SJCRH30 (cell line): ENCODE results near the gene CFAP99. TPM values are rescaled to one million over a fixed set of nuclear protein-coding genes. Genes with fewer than 3 reads are reported as not detected.

Experiments used
- DNase-seq, 2 experiments: peaks; one replicate each; pipeline ENCODE4 v3.0.0-alpha.2; 2015 to 2020
- H3K27ac ChIP-seq: fragments of 250-450 bp; sonication (Bioruptor Pico); 2 replicates; pipeline ENCODE4 v1.5.1; 2020; ENCODE audit warnings: mild to moderate bottlenecking, moderate library complexity
- H3K27me3 ChIP-seq: fragments of 250-450 bp; sonication (Bioruptor Pico); 2 replicates; pipeline ENCODE4 v1.5.1; 2020; ENCODE audit warnings: mild to moderate bottlenecking, moderate library complexity
- H3K36me3 ChIP-seq: fragments of 250-450 bp; sonication (Bioruptor Pico); 2 replicates; pipeline ENCODE4 v1.5.1; 2020; ENCODE audit warnings: mild to moderate bottlenecking, moderate library complexity
- H3K4me1 ChIP-seq: fragments of 250-450 bp; sonication (Bioruptor Pico); 2 replicates; pipeline ENCODE4 v1.5.1; 2020; ENCODE audit warnings: mild to moderate bottlenecking, moderate library complexity
- H3K4me3 ChIP-seq: fragments of 250-450 bp; sonication (Bioruptor Pico); 2 replicates; pipeline ENCODE4 v1.5.1; 2020; ENCODE audit warnings: mild to moderate bottlenecking, moderate library complexity
- H3K9me3 ChIP-seq: fragments of 250-450 bp; sonication (Bioruptor Pico); replicated peaks from 2 replicates; pipeline ENCODE4 v1.5.1; 2020; ENCODE audit warnings: mild to moderate bottlenecking, moderate library complexity
- total RNA-seq: library from RNA; depleted of rRNA; stranded (reverse); fragments of >200 nt; shearing (Covaris generic); gene quantifications from 2 replicates; pipeline ENCODE4 v1.2.3, GENCODE V29; 2014

CFAP99 gene
- total RNA-seq, 1 experiment from 2014 or later: not detected

GRCh38 chr4:2437475-2438215 is 18.9 kb downstream of the CFAP99 start:
- no peaks in the 10 kb centered on the region for H3K36me3 ChIP-seq
- no peak overlapping the region for H3K27ac ChIP-seq
- no peaks in the 10 kb centered on the region for H3K9me3 ChIP-seq
- no peaks in the 10 kb centered on the region for H3K4me1 ChIP-seq
- no peak overlapping the region for H3K4me3 ChIP-seq
- DNase-seq: no peak
- H3K27me3 ChIP-seq: peaks cover 7% of the 10 kb centered on the region

- no peak overlapping the region for H3K27ac ChIP-seq
- no peak for DNase-seq
- no peaks in the 10 kb centered on the region for H3K4me1 ChIP-seq
- H3K4me3 ChIP-seq: no peak overlapping the region
- no peaks in the 10 kb centered on the region for H3K36me3 ChIP-seq
- H3K9me3 ChIP-seq: no peaks in the 10 kb centered on the region
- H3K27me3 ChIP-seq: no peaks in the 10 kb centered on the region
These were observed 20.3 kb downstream of the CFAP99 start for GRCh38 chr4:2438822-2439718.

DNA sequence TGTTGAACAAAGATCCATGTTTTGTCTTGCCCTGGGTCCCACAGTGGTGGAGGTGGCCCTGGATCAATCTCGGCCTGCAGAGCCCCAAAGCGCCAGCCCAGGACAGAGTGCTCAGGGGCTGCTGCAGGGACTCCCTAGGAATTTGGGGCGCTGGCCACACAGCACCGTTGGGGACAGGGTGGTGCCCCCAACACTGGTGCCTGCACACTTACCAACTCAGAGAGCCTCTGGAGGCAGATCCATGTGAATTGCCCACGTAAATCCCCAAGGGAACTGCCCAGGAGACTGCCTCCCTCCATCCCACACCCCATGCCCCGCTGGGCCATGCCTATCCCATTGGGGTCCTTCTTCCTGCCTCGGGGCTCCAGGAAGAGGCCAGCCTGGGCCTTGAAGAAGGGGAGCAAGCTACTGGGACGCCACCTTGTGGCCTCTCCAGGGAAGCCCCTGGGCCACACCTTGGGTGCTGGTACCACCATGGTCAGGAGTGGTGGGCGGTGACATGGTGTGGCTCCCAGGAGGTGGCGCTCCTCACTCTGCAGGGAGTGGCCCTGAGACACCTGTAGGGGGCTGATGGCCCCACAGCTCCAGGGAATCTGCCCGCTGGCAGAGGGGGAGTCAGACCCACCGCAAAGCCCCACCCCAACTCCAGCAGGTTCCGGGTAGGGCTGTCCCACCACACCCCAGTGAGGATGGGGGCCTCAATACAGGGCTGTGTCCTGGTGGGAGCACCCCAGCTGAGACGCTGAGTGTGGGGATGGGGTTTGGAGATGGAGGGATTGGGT is 22.8 kb downstream of the CFAP99 start:
- Histone ChIP-seq H3K9me3 (no peaks in the 10 kb centered on the region), H3K4me1 (no peaks in the 10 kb centered on the region), H3K27ac (no peak overlapping the region), H3K36me3 (no peaks in the 10 kb centered on the region), H3K27me3 (no peaks in the 10 kb centered on the region), H3K4me3 (no peak overlapping the region)
- peak; percentile 82 to 88 for DNase-seq

DNA sequence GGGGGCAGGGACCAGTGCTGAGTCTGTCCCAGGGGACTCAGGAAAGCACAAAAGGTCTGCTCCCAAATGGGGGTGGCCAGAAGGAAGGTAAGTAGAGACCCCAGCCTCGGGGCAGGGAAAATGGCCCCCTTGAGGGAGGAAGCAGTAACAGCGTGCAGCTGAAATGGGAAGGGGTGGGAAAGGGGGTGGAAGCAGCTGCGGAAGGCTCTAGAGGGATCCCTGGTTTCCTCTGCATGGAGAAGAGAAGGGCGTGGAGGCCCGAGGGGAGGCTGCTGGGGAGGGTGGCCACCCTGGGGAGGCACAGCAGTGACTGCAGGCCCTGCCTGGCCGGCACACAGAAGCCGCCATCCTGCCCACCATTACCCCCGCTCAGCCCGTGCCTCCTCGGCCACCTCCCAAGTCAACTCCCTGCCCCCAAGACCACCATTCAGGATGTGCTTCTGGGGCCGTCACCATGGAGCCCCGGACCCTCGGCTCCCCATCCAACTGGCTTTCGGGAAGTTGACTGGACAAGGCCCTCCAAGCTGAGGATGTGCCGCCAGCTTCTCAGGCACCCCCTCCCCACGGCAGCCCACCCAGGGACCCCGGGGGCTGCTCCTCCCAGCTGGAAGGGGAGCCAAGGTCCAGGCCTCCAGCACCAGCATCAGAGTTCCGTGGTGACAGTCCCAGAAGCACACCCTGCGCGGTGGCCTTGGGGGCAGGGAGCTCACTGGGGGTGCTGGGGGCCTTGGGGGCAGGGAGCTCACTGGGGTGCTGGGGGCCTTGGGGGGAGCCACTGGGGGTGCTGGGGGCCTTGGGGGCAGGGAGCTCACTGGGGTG is 23.6 kb downstream of the CFAP99 start:
- H3K4me3 ChIP-seq: no peak overlapping the region
- no peak overlapping the region for H3K27ac ChIP-seq
- no peaks in the 10 kb centered on the region for H3K36me3 ChIP-seq
- H3K4me1 ChIP-seq: no peaks in the 10 kb centered on the region
- no peaks in the 10 kb centered on the region for H3K27me3 ChIP-seq
- peak in 1 of 2 experiments; percentile 32 for DNase-seq
- H3K9me3 ChIP-seq: no peaks in the 10 kb centered on the region

- no peak overlapping the region for H3K27ac ChIP-seq
- H3K4me1 ChIP-seq: no peaks in the 10 kb centered on the region
- H3K27me3 ChIP-seq: no peaks in the 10 kb centered on the region
- H3K36me3 ChIP-seq: no peaks in the 10 kb centered on the region
- no peak overlapping the region for H3K4me3 ChIP-seq
- no peak for DNase-seq
- H3K9me3 ChIP-seq: no peaks in the 10 kb centered on the region
These were observed 24.4 kb downstream of the CFAP99 start for GRCh38 chr4:2443061-2443730.

GRCh38 chr4:2443956-2444740 is 25.4 kb downstream of the CFAP99 start:
- Histone ChIP-seq H3K36me3 (no peaks in the 10 kb centered on the region), H3K9me3 (no peaks in the 10 kb centered on the region), H3K4me1 (no peaks in the 10 kb centered on the region), H3K27me3 (no peaks in the 10 kb centered on the region), H3K27ac (no peak overlapping the region), H3K4me3 (no peak overlapping the region)
- no peak for DNase-seq

DNA sequence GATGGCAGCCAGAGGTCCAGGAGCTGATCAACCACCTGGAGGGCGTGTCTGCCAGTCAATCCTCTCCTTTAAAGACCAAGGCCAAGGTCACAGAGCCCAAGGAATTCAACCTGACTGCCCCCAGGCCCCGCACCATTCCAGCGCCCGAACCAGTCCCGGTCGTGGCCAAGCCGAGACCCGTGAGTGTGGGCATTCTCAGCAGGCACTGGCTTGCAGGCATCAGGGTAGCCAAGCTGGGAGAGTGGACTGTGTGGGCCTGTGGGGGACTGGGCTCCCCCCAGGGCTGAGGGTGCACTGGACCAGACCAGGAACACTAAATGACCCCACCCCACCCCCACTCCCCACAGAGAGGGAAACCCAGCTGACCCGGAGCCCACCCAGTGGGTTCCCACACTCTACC is 26.4 kb downstream of the CFAP99 start:
- DNase-seq: no peak
- H3K27ac ChIP-seq: no peak overlapping the region
- H3K4me3 ChIP-seq: no peak overlapping the region
- no peaks in the 10 kb centered on the region for H3K9me3 ChIP-seq
- H3K27me3 ChIP-seq: 0 out of 2 replicates have a peak, but pooled peaks cover 5% of the 10 kb centered on the region
- no peaks in the 10 kb centered on the region for H3K36me3 ChIP-seq
- H3K4me1 ChIP-seq: no peaks in the 10 kb centered on the region

DNA sequence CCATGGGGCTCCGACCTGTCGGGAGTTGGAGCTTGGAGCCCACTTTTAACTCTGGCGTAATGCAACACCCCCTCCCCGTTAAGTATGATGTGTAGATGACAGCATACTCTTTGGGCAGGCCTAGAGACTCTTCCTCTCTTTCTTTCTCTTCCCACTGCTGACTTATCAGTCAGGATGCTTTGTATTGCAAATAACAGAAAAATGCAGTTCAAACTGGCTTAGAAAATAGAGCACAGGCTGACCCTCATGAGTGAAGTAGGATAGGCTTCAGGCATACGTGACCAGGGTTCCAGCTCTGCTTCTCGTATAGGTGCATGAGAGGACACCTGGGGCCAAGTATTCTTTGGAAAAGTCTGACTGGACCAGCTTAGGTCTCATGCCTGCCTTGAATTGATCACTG is 26.8 kb downstream of the CFAP99 start:
- Histone ChIP-seq H3K27ac (no peak overlapping the region), H3K36me3 (no peaks in the 10 kb centered on the region), H3K4me3 (no peak overlapping the region), H3K27me3 (peaks cover 9% of the 10 kb centered on the region; the same call in 1 of the 2 replicates), H3K9me3 (no peaks in the 10 kb centered on the region), H3K4me1 (no peaks in the 10 kb centered on the region)
- no peak for DNase-seq

DNA sequence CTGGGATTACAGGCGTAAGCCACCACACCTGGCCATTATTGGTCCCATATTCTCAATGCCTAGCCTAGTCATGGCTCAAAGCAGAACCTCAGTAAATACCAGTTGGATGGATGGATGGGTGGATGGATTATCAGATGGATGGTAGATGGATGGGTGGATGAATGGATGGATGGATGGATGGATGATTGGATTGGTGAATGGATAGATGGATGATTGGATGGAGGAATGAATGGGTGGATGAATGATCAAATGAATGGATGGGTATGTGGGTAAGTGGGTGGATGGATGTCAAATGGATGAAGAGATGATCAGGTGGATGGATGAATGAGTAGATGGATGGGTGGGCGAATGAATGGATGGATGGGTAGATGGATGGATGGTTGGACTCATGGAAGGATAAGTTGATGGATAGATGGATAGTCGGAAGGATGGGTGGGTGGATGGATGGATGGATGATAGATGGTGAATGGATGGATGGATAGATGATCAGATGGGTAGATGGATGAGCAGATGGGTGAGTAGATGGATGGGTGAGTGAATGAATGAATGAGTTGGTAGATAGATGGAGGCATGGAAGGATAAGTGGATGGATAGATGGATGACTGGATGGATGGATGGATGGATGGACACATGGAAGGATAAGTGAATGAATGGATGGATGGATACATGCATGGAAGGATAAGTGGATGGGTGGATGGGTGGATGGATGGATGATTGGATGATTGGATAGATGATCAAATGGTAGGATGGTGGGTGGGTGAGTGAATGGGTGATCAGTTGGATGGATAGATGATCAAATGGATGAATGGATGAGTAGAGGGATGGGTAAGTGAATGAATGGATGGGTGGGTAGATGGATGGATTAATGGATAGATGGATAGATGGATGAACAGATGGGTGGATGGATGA is 28.2 kb downstream of the CFAP99 start:
- no peaks in the 10 kb centered on the region for H3K36me3 ChIP-seq
- no peak overlapping the region for H3K4me3 ChIP-seq
- H3K4me1 ChIP-seq: no peaks in the 10 kb centered on the region
- H3K27ac ChIP-seq: no peak overlapping the region
- peaks cover 11% of the 10 kb centered on the region; the same call in 1 of the 2 replicates for H3K27me3 ChIP-seq
- DNase-seq: no peak
- no peaks in the 10 kb centered on the region for H3K9me3 ChIP-seq

DNA sequence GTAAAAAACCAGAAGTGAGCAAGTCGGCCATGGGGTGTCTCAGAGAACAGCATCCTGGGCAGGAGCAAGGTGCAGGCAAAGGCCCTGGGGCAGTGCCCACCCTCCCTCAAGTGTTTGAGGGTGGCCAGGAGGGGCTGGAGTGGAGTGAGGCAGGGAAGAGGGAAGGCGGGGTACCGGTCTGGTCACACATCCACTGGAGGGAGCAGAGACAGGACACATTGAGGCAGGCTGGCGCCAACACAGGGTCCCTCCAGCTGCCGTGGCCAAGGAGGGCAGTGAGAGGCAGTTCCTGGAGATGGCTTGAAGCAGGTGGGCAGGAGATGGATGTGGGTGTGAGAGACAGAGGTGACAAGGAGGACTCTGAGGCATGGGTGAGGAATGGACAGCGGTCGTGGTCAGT is 29.8 kb downstream of the CFAP99 start:
- H3K9me3 ChIP-seq: no peaks in the 10 kb centered on the region
- no peak overlapping the region for H3K27ac ChIP-seq
- no peak for DNase-seq

DNA sequence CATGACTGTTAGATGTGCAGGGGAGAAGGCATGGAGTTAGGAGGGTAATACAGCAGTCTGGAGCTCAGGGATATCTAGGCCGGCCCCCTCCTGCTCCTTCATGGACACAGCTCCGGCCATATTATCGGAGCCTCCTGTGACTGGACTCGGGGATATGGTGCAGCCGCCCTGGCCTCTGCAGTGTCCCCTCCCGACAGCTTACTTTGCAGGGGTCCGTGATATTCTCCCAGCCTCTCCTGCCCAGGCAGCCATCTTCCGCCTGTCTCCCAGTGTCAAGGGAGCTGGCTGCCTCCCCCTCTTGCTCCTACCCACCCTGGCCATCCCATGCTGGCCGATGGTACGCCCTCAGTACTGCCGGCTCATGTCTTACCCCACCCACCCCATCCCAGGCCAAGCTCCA is 30.3 kb downstream of the CFAP99 start:
- DNase-seq: no peak
- H3K36me3 ChIP-seq: no peaks in the 10 kb centered on the region
- H3K27me3 ChIP-seq: peaks cover 11% of the 10 kb centered on the region; the same call in 1 of the 2 replicates
- no peak overlapping the region for H3K27ac ChIP-seq
- H3K9me3 ChIP-seq: no peaks in the 10 kb centered on the region
- H3K4me3 ChIP-seq: no peak overlapping the region
- no peaks in the 10 kb centered on the region for H3K4me1 ChIP-seq

More for the DNA sequence above, 29.8 kb downstream of the CFAP99 start:
- peaks cover 11% of the 10 kb centered on the region; the same call in 1 of the 2 replicates for H3K27me3 ChIP-seq
- no peaks in the 10 kb centered on the region for H3K36me3 ChIP-seq
- H3K4me3 ChIP-seq: no peak overlapping the region
- no peaks in the 10 kb centered on the region for H3K4me1 ChIP-seq
